Left lobe of liver (tissue), 2 donors: ENCODE results near the gene UNC5A. TPM values are rescaled to one million over a fixed set of nuclear protein-coding genes. Genes with fewer than 3 reads are reported as not detected.

Source experiments
- ATAC-seq: fragments of 200-7000 bp; cut with Tn5 transposase; one replicate; pipeline ENCODE4 v1.9.1; 2020; ENCODE audit warnings: mild to moderate bottlenecking, moderate library complexity
- DNase-seq: peaks from one replicate; pipeline ENCODE4 v3.0.0-alpha.2; 2020; ENCODE audit warnings: low spot score
- total RNA-seq: library from RNA; stranded (reverse); gene quantifications from one replicate; pipeline ENCODE4 v1.2.1, GENCODE V29; 2021
- donor health status: DM: no; HTN: no; CAD: no; lungs with moderate emphysema.
- donor health status: DM: no; HTN: yes; CAD: no.

Gene UNC5A
- total RNA-seq, 1 donor from 2014 or later, result not detected

- peak; percentile 24 for DNase-seq
Observed at GRCh38 chr5:176781054-176781375, 29.3 kb upstream of the UNC5A start.

DNA sequence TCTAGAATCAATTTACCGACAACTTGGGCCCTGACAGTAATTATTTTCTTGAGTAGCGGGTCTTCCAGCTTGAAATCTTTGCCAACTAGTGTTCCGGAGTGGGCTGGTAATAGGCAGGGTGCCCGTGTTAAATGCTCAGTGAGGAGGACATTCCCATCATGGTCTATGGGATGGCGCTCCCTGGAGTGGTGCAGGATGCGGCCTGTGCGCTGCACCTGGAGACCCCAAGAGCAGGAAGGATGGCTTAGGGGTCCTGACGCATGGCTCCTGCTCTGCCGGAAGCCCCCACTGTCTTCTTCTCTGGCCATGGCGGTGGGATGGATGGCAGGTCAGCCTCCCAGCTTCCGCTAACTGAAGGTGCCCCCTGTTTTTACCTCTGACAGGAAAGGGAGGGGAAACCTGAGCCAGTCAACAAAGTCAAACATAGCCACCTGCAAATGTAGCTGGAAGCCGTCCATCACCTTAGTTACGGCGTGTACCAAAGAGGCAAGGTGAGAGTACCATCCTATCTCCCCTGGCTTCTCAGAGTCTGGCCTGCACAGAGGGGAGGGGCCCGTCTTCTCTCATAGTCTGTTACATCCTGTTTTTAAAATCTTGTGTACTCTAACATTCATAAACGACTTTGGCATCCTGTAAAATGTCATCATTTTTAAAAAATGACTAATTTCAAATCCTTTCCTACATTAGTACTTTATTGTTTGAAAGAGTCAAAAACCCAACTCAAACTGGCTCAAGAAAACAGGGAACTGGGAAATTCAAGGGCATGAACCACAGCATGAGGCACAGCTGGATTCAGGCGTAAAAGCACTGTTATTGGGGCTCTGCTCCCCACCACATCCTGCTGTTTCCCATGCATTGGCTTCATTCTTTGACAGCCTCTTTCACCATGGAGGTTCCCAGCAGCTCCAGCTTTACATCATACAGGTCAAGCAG lies 28.5 kb upstream of the UNC5A start:
- peak; percentile 33 for DNase-seq
- no peak for ATAC-seq

More at GRCh38 chr5:176781054-176781375, 29.3 kb upstream of the UNC5A start:
- ATAC-seq, result no peak

- no peak for ATAC-seq
- DNase-seq, result no peak
Observed at GRCh38 chr5:176784218-176785165, 25.9 kb upstream of the UNC5A start.

DNA sequence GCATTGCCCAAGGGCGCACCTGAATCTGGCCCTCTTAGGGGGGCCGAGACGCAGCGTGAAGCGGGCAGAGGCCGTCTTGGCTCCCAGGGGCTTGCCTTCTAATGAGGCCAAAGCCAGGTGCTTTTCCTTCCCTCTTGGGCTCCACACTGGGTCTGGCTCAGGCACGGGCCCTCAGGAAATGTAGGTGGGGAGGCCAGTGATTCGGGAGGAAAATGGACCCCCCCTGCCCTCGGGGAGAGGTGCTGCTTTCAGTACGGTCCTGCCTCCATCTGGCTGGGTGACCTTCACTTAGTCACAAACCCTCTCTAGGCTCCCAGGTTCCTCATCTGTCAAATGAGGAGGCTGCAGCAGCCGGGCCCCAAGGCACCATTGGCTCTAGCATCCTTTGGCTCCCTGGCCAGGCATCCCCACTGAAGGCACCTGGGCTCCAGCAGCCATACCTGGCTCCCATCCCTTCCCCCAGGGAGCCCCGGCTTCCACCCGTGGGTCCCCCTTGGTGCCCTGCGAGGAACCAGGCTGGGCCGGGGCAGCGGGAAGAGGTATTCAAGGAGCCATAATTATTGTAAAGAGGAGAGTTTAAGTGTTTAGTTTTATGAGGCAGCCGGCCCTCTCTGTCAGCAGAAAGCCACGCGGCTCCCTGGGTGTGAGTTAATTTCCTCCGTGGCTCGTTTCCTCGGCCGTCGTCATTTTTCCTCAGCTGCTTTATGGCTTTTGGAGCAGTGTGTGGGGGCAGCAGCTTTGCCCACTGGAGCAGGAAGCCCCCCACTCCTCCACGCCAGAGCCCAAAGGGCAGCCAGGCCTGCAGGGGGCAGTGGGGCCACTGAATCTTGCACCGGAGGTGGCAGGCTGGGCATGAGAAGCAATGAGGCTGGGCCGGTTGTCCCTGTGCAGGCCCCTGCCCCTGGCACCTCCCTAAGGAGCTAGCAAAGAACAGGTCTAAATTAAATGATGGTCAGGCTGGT lies 24.9 kb upstream of the UNC5A start:
- no peak for DNase-seq
- ATAC-seq, result no peak

- no peak for DNase-seq
- no peak for ATAC-seq
Observed at GRCh38 chr5:176787676-176788075, 22.7 kb upstream of the UNC5A start.

DNA sequence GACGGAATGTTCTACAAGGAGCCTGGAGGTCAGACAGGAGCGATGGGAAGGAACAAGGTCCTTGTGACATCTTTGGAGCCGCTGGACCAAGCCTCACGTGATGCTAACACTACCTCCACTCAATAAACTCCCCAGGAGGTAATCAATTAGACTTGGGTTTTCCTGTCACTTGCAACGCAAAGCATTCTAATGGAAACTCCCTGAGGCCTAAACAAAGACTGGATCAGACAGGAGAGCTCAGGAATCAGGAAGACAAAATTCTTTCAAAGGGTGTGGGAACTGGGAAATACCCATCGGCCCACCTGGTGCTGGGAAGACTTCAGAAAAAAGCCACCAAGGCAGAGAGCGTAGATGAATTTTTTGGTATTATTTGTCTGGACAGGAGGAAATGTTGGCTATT lies 22.3 kb upstream of the UNC5A start:
- ATAC-seq (no peak), DNase-seq (no peak)

DNA sequence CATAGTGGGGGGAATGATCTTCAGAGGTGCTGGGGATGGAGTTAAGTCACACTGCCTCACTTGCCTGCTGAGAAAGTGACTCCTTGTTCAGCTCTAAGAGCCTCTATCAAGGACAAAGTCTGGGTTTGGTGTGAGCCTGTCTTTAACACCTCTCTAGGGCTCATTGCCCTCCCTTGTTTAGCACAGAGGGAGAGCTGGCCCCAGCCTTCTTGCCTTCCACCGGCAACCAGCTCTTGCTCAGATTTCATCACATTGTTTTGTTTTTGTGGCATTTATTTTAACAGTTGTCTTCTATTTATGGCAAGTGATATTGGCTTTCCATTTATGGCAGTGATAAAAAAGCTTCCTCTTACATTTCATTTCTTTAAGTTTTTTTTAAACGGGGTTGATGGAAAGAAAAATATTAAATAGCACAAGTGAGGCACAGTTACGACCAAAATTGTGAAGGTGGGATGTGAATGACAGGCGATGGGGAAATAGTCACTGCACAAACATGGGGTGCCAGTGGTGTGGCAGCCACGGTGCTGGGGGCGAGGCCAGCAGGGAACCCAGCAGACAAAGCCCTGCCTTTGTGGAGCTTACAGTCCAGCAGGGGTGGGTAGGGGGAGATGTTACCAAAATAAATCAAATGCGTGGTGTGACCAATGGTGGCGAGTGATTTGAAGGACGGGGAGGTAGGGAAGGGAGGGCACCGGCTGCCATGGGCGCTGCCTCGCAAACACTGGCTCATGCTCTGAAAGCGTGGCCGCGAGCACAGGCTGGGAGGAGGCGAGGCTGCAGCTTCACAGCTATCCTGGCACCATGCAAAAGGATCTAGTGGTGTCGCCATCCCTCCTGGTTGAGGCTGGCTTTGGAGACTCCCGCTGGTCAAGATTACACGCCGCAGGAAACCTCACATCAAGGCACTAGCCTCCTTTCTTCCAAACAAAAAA lies 21.2 kb upstream of the UNC5A start:
- no peak for DNase-seq
- ATAC-seq, result no peak

GRCh38 chr5:176789873-176790615 lies 20.3 kb upstream of the UNC5A start:
- DNase-seq (no peak), ATAC-seq (no peak)

GRCh38 chr5:176790941-176791340 lies 19.4 kb upstream of the UNC5A start:
- DNase-seq, result no peak
- ATAC-seq, result no peak

GRCh38 chr5:176792655-176793342 lies 17.6 kb upstream of the UNC5A start:
- DNase-seq (no peak), ATAC-seq (no peak)

- ATAC-seq, result no peak
Observed at GRCh38 chr5:176793343-176793699, 17.0 kb upstream of the UNC5A start.

DNA sequence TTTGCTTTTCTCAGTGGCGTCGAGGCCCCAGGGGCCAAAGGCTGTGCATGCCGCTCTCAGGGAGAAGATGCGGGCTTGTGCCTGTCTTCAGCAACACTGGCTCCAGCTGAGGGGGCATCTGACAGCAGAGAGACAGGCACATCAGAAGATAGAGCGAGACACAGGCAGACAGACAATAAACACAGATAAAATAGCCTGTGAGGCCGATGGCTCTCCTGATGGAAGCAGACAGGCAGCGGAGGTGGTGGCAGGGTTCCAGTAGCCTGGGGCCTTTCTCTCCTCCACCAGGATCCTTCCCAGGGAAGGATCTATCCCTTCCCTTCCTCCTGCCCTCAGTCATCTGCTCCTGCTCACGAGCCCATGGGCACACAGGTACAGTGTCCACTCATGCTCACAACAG lies 16.6 kb upstream of the UNC5A start:
- DNase-seq (no peak), ATAC-seq (no peak)

More at GRCh38 chr5:176793343-176793699, 17.0 kb upstream of the UNC5A start:
- DNase-seq, result no peak

GRCh38 chr5:176794509-176794908 lies 15.8 kb upstream of the UNC5A start:
- no peak for DNase-seq

DNA sequence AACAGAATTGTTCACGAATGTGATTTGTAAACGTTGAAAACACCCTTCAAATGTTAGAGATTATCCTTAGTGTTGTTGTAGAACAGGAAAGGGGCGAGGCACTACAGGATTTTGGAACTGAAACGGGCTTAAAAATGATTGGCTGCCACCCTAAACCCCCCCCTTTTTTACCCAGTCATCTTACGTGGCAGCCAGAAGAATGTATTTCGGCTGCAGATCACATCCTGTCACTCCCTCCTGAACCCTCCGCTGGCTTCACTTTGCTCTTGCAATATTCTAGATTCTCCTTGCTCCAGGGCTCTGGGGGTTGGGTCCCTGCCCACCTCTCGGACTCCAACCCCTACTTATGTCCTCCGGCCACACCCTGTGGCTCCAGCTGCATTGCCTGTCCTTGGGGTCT lies 13.9 kb upstream of the UNC5A start:
- DNase-seq (no peak), ATAC-seq (no peak)

More at GRCh38 chr5:176794509-176794908, 15.8 kb upstream of the UNC5A start:
- no peak for ATAC-seq

DNA sequence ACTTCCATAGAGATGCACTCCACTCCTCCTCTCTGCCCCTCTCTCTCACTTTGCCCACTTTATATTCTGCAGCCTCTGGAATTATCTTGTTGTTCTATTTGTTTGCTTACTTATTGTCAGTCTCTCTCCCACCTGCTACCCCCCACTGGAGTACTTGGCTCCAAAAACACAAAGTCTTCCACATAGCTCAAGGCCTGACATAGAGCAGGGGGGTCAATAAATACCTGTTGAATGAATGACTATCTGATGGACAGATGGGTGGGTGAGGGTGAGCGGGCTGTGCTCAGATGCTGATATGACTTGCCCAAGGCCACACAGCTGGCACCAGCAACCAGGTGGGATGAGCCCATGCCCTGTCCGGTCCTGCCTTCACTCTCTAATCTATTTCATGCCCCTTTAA lies 13.4 kb upstream of the UNC5A start:
- DNase-seq, result no peak
- ATAC-seq, result no peak

DNA sequence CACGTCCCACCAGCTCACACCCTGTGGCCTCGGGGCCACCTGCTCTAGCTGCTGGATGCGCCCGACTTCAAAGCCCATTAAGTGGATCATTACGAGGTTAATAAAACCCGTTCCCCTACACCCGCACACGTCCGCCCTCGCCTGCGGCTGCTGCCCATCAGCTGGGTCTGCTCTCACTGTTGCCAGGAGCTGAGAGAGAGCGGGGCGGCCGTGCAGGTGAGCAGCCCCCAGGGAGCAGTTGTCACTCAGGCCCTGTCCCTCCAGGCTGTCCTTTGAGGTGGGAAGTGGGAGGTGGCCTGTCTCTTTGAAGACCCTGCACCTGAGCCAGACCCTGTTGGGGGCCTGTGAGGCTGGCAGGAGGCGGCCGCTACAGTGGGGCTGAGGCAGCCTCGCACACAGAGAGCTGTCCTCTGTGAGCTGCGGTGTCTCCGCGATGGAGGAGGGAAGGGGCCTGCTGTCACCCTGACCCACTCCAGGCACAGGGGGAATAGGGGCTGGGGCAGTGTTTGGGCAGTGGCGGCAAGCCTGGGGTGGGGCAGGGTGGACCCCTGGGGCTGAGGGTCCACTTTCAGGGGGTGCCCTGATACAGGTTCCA lies 12.8 kb upstream of the UNC5A start:
- ATAC-seq (no peak), DNase-seq (no peak)

DNA sequence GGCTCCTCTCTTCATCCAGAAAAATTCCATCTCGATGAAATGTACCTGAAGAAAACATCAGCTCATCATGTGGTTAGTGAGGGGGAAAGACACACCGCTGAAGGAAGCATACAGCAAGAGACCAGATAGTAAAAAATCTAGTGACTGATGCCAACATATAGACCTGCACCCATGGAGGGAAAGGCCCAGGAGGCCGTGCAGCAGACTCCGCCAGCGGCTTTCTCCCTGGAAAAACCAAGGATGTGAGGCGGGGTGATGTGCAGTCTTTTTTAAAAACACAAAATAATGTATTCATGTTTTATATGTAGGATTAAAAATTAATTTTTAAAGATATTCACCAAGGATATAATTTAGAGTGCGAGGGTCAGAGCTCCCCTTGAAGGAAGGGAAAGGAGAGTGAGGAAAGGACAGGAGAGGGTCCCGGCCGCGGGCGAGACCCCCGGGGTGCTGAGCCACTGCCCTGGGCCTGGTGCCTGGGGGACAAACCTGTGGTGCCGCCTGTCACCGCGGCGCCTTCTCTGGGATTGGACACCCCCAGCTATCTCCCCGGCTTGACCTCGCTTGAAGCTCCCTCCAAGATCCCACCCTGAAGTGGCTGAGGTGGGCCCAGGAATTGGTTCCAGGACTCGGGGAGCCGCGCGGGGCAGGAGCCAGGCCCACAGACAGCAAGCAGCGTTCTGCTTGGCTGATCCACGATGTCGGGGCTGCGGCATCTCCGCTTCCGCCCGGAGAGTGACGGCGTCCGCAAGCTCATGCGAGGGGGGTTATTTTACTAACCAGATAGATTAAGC lies 12.1 kb upstream of the UNC5A start:
- DNase-seq, result no peak
- no peak for ATAC-seq
